HepG2 (cell line): ENCODE measurements around the gene DNAJC15. TPM values are rescaled to one million over a fixed set of nuclear protein-coding genes. Genes with fewer than 3 reads are reported as not detected.

Source experiments
- ATAC-seq: fragments of 200-7000 bp; cut with Tn5 transposase; 3 replicates; pipeline ENCODE4 v1.9.1; 2020; ENCODE audit warnings: mild to moderate bottlenecking, moderate library complexity
- BruUV-seq: library from RNA; stranded (reverse); fragments of 400-500 nt; replicated peaks from 2 replicates; lab custom pipeline; 2021; lab: Mats Ljungman, UMichigan
- CTCF ChIA-PET: fragments of 300-600 bp; formaldehyde crosslinking; extraction: SDS; loops from one replicate; lab custom pipeline; 2021; ENCODE audit warnings: low total read pairs, inconsistent platforms, low intra/inter-chr PET ratio; lab: Yijun Ruan, JAX
- POLR2A ChIA-PET: fragments of 350-600 bp; sonication (Branson Sonifier 250); formaldehyde crosslinking; loops from one replicate; lab custom pipeline; 2020; ENCODE audit warnings: antibody characterized with exemption, inconsistent platforms; lab: Yijun Ruan, JAX
- DNase-seq: peaks from one replicate; pipeline ENCODE4 v3.0.0-alpha.2; 2015; ENCODE audit warnings: low spot score
- FAIRE-seq: peaks from 3 replicates; lab custom pipeline; 2011; peaks lifted over from hg19 to GRCh38; lab: Jason Lieb, UNC
- H2AFZ ChIP-seq: one replicate; pipeline ENCODE4 v1.6.1; 2011; ENCODE audit warnings: low read length, inconsistent platforms
- H3K27ac ChIP-seq: fragments of 300-600 bp; 3 replicates; pipeline ENCODE4 v1.8.0; 2011; ENCODE audit warnings: mixed run types, mild to moderate bottlenecking, mixed read lengths, low read length, inconsistent platforms; ENCODE audit not compliant: insufficient read depth; ENCODE audit errors: extremely low read length
- H3K27me3 ChIP-seq, 2 experiments: fragments of 200-600 bp in 1 of 2; 2 replicates in 1 of 2; 3 replicates in 1 of 2; pipeline versions ENCODE4 v1.6.0 to v1.8.0; 2011; ENCODE audit warnings: low read length in 2 of 2, mild to moderate bottlenecking in 2 of 2, moderate library complexity in 2 of 2, inconsistent platforms in 1 of 2; ENCODE audit not compliant: insufficient read depth in 2 of 2, control insufficient read depth in 1 of 2
- H3K36me3 ChIP-seq, 2 experiments: fragments of 200-600 bp in 1 of 2; replicated peaks in 1 of 2; 2 replicates in 1 of 2; 3 replicates in 1 of 2; pipeline versions ENCODE4 v1.5.1 to v1.8.0; 2011; ENCODE audit warnings: low read length in 2 of 2, inconsistent platforms in 1 of 2; ENCODE audit not compliant: insufficient read depth in 2 of 2, control insufficient read depth in 1 of 2
- H3K4me1 ChIP-seq: 2 replicates; pipeline ENCODE4 v1.5.1; 2012; ENCODE audit warnings: low read length, inconsistent platforms; ENCODE audit not compliant: insufficient read depth
- H3K4me2 ChIP-seq: 2 replicates; pipeline ENCODE4 v1.6.0; 2011; ENCODE audit warnings: low read depth, low read length, inconsistent platforms
- H3K4me3 ChIP-seq, 3 experiments: fragments of 200-600 bp in 1 of 3; sonication (generic), shearing (Covaris generic) in 1 of 3; replicated peaks in 1 of 3; 2 replicates each; pipeline ENCODE4 v1.5.1; 2011 to 2016; ENCODE audit warnings: low read length in 3 of 3, inconsistent platforms in 2 of 3, low read depth in 2 of 3, mild to moderate bottlenecking in 2 of 3, control low read depth in 1 of 3, mixed read lengths in 1 of 3; ENCODE audit not compliant: insufficient read depth in 1 of 3
- H3K79me2 ChIP-seq: one replicate; pipeline ENCODE4 v1.6.1; 2011; ENCODE audit warnings: low read length, inconsistent platforms; ENCODE audit not compliant: insufficient read depth
- H3K9ac ChIP-seq: 2 replicates; pipeline ENCODE4 v1.6.0; 2011; ENCODE audit warnings: mild to moderate bottlenecking, low read depth, low read length, inconsistent platforms; ENCODE audit not compliant: insufficient read depth
- H3K9me3 ChIP-seq: 2 replicates; pipeline ENCODE4 v1.5.1; 2012; ENCODE audit warnings: mild to moderate bottlenecking, low read length
- H4K20me1 ChIP-seq: 2 replicates; pipeline ENCODE4 v1.6.0; 2011; ENCODE audit warnings: inconsistent platforms, mild to moderate bottlenecking, low read length, moderate library complexity; ENCODE audit not compliant: insufficient read depth
- BCL6 ChIP-seq: IDR thresholded peaks from 2 replicates; pipeline ENCODE4 v1.6.1; 2016; ENCODE audit warnings: missing genetic modification reagents, missing compliant biosample characterization
- EEA1 ChIP-seq: sonication (generic); formaldehyde crosslinking; IDR thresholded peaks from 2 replicates; pipeline ENCODE4 v1.5.1; 2020; ENCODE audit warnings: mild to moderate bottlenecking, missing genetic modification reagents, borderline replicate concordance
- IRF2 ChIP-seq: IDR thresholded peaks from 2 replicates; pipeline ENCODE4 v1.6.1; 2018; ENCODE audit warnings: missing genetic modification reagents, missing compliant biosample characterization
- MAFF ChIP-seq: IDR thresholded peaks from 2 replicates; pipeline ENCODE4 v1.6.1; 2011; ENCODE audit warnings: low read depth, low read length, improper control_type of control experiment
- NKX3-1 ChIP-seq: sonication (generic); formaldehyde crosslinking; IDR thresholded peaks from 2 replicates; pipeline ENCODE4 v1.5.0; 2020; ENCODE audit warnings: missing genetic modification reagents
- RFX5 ChIP-seq: IDR thresholded peaks from 2 replicates; pipeline ENCODE4 v1.6.1; 2011; ENCODE audit warnings: low read depth, low read length, improper control_type of control experiment
- SRY ChIP-seq: sonication (generic); formaldehyde crosslinking; IDR thresholded peaks from 2 replicates; pipeline ENCODE4 v1.8.0; 2022; ENCODE audit warnings: mild to moderate bottlenecking, missing genetic modification reagents
- ZFP1 ChIP-seq: IDR thresholded peaks from 2 replicates; pipeline ENCODE4 v1.6.1; 2016
- ZNF780A ChIP-seq: sonication (generic); formaldehyde crosslinking; IDR thresholded peaks from 2 replicates; pipeline ENCODE4 v1.8.0; 2022; ENCODE audit warnings: mild to moderate bottlenecking, missing genetic modification reagents, moderate library complexity
- WGBS: methylation state at CpG from one replicate; pipeline ENCODE4 v1.1.6; 2017; ENCODE audit warnings: low lambda C conversion rate; 5-methylcytosine and 5-hydroxymethylcytosine counted together
- in situ Hi-C: cut with HindIII; loops from 2 replicates; pipeline ENCODE4 v1.10.0; 2017; ENCODE audit warnings: low pct_unique_long_range_greater_than_20kb; ENCODE audit not compliant: extremely low pct_ligation_motif_present
- intact Hi-C: fragments of 100-400 bp; cut with micrococcal nuclease; formaldehyde crosslinking; loops from one replicate; pipeline ENCODE4 v1.10.0; 2022; ENCODE audit not compliant: unreplicated experiment
- polyA plus RNA-seq, 8 experiments: library from polyadenylated mRNA; depleted of rRNA in 3 of 8; stranded (reverse) in 7 of 8; unstranded in 1 of 8; fragments of >200 nt; fragmentation: Illumina TruSeq in 4 of 8; extraction: Trizol in 4 of 8; gene quantifications; 2 replicates each; pipeline versions ENCODE4 v1.2.1 to v1.2.3, GENCODE V29; 2011 to 2016; ENCODE audit warnings: low read depth in 4 of 8, missing spikeins in 1 of 8, mixed read lengths in 1 of 8; ENCODE audit not compliant: insufficient read depth in 1 of 8
- total RNA-seq, 5 experiments: library from RNA; depleted of rRNA; stranded (reverse); fragments of >200 nt; fragmentation: Illumina TruSeq; extraction: Trizol; gene quantifications; 2 replicates each; pipeline ENCODE4 v1.2.3, GENCODE V29; 2016; ENCODE audit warnings: low read depth in 1 of 5
- TF ChIP-seq, protein P1 (sequence below): IDR thresholded peaks from 2 replicates; pipeline ENCODE4 v1.6.1; 2016
- TF ChIP-seq, protein P2 (sequence below): sonication (generic); formaldehyde crosslinking; IDR thresholded peaks from 2 replicates; pipeline ENCODE4 v1.4.0; 2020; ENCODE audit warnings: missing genetic modification reagents, mild to moderate bottlenecking, borderline replicate concordance
- TF ChIP-seq, protein P3 (sequence below): sonication (generic); formaldehyde crosslinking; IDR thresholded peaks from 2 replicates; pipeline ENCODE4 v1.4.0; 2020; ENCODE audit warnings: missing genetic modification reagents
- TF ChIP-seq, protein P4 (sequence below): sonication (generic); formaldehyde crosslinking; IDR thresholded peaks from 2 replicates; pipeline ENCODE4 v1.8.0; 2022; ENCODE audit warnings: missing genetic modification reagents, mild to moderate bottlenecking, inconsistent platforms, borderline replicate concordance

The DNAJC15 gene
- total and polyA plus RNA-seq, 2 of the 13 experiments (the other 11 are each of a cell fraction or from before 2014, with no cell fraction given): 23.0 to 31.9 TPM

DNA sequence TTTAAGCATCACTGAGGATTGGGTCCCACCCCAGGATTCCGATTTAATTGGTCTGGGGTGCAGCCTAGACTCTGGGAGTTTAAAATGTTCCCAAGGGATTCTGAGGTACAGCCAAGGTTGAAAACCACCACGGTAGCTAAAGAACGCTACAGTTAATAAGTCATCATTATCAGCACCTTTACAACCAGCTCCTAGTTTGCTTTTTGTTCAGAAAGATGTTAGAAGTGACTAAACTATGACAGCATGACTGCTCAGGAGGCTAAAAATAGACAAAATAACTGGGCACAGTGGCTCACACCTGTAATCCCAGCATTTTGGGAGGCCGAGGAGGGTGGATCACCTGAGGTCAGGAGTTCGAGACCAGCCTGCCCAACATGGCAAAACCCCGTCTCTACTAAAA, 19.7 kb upstream of the DNAJC15 start:
- Histone ChIP-seq H3K9ac (no peak overlapping the region), H3K27ac (no peak overlapping the region), H4K20me1 (no peaks in the 10 kb centered on the region), H3K9me3 (no peaks in the 10 kb centered on the region), H3K4me1 (peaks cover 41% of the 10 kb centered on the region), H3K27me3 (no peaks in the 10 kb centered on the region), H3K4me3 (no peak overlapping the region), H2AFZ (no peak overlapping the region), H3K36me3 (no peaks in the 10 kb centered on the region), H3K79me2 (no peaks in the 10 kb centered on the region)
- WGBS: 75% methylated on average over 6 of the region's 6 CpGs
- in situ Hi-C loops (no loop called here), intact Hi-C loops (no loop called here)
- DNase-seq (no peak), ATAC-seq (no peak)
- BruUV-seq: no TSS peak
- CTCF ChIA-PET: no interaction called here
- POLR2A ChIA-PET: interaction anchor here (1.3 kb wide), 1 partner anchor 19 kb away, joined by 4 read pairs; no protein-coding TSS in a partner anchor
- TF ChIP-seq EEA1 (CRISPR knock-in tag): no peak
- TF ChIP-seq SRY (CRISPR knock-in tag): no peak
- TF ChIP-seq, protein P1, sequence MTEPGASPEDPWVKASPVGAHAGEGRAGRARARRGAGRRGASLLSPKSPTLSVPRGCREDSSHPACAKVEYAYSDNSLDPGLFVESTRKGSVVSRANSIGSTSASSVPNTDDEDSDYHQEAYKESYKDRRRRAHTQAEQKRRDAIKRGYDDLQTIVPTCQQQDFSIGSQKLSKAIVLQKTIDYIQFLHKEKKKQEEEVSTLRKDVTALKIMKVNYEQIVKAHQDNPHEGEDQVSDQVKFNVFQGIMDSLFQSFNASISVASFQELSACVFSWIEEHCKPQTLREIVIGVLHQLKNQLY: no peak
- TF ChIP-seq, protein P2, sequence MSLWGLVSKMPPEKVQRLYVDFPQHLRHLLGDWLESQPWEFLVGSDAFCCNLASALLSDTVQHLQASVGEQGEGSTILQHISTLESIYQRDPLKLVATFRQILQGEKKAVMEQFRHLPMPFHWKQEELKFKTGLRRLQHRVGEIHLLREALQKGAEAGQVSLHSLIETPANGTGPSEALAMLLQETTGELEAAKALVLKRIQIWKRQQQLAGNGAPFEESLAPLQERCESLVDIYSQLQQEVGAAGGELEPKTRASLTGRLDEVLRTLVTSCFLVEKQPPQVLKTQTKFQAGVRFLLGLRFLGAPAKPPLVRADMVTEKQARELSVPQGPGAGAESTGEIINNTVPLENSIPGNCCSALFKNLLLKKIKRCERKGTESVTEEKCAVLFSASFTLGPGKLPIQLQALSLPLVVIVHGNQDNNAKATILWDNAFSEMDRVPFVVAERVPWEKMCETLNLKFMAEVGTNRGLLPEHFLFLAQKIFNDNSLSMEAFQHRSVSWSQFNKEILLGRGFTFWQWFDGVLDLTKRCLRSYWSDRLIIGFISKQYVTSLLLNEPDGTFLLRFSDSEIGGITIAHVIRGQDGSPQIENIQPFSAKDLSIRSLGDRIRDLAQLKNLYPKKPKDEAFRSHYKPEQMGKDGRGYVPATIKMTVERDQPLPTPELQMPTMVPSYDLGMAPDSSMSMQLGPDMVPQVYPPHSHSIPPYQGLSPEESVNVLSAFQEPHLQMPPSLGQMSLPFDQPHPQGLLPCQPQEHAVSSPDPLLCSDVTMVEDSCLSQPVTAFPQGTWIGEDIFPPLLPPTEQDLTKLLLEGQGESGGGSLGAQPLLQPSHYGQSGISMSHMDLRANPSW (CRISPR knock-in tag): no peak
- no peak for TF ChIP-seq RFX5
- TF ChIP-seq ZFP1 (CRISPR knock-in tag): no peak
- TF ChIP-seq MAFF: no peak
- TF ChIP-seq BCL6 (CRISPR knock-in tag): no peak
- TF ChIP-seq IRF2 (CRISPR knock-in tag): no peak
- TF ChIP-seq ZNF780A (CRISPR knock-in tag): no peak
- TF ChIP-seq NKX3-1: no peak
- TF ChIP-seq, protein P3, sequence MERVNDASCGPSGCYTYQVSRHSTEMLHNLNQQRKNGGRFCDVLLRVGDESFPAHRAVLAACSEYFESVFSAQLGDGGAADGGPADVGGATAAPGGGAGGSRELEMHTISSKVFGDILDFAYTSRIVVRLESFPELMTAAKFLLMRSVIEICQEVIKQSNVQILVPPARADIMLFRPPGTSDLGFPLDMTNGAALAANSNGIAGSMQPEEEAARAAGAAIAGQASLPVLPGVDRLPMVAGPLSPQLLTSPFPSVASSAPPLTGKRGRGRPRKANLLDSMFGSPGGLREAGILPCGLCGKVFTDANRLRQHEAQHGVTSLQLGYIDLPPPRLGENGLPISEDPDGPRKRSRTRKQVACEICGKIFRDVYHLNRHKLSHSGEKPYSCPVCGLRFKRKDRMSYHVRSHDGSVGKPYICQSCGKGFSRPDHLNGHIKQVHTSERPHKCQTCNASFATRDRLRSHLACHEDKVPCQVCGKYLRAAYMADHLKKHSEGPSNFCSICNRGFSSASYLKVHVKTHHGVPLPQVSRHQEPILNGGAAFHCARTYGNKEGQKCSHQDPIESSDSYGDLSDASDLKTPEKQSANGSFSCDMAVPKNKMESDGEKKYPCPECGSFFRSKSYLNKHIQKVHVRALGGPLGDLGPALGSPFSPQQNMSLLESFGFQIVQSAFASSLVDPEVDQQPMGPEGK: no peak
- TF ChIP-seq, protein P4, sequence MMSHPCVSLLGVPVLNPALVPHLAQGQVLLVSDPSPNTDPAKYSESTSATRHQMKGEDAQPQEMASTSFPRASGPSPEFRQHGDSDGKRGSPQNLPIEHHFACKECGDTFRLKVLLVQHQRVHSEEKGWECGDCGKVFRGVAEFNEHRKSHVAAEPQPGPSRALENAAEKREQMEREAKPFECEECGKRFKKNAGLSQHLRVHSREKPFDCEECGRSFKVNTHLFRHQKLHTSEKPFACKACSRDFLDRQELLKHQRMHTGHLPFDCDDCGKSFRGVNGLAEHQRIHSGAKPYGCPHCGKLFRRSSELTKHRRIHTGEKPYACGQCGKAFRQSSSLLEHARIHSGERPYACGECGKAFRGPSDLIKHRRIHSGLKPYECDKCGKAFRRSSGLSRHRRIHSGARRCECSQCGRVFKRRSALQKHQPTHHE: no peak
- TF ChIP-seq, all 625 proteins: peak for 0
- FAIRE-seq: no peak
- H3K4me2 ChIP-seq: no peak overlapping the region
